ENCODE results near the gene TMEM91. TPM values are rescaled to one million over a fixed set of nuclear protein-coding genes. Genes with fewer than 3 reads are reported as not detected.

TMEM91 gene
- polyA plus RNA-seq, 1 donor (not counting 4 experiments of a cell fraction or from before 2014, with no cell fraction given), result 6.3 TPM

- Histone ChIP-seq H3K36me3 (ENCODE audit: control insufficient read depth in 2 of 2, extremely low read depth in 1 of 2, insufficient read depth in 2 of 2, low read length in 2 of 2) (peaks cover 0 to 3% of the 10 kb centered on the region in 2 experiments), H3K9me1 (ENCODE audit: control insufficient read depth, extremely low read depth, insufficient read depth, low read length) (no peaks in the 10 kb centered on the region), H3K4me2 (ENCODE audit: control insufficient read depth, extremely low read depth, insufficient read depth, low read depth, low read length) (no peak overlapping the region), H3K4me1 (ENCODE audit: control insufficient read depth, extremely low read depth, insufficient read depth, low read length) (peaks cover 11% of the 10 kb centered on the region), H2AFZ (ENCODE audit: control insufficient read depth, low read length) (no peak overlapping the region), H3K9me3 (ENCODE audit: control insufficient read depth, low read depth, low read length) (no peaks in the 10 kb centered on the region), H3K79me2 (ENCODE audit: control insufficient read depth, insufficient read depth, low read length) (peaks cover 15% of the 10 kb centered on the region), H3K9ac (ENCODE audit: control insufficient read depth, extremely low read depth, insufficient read depth, low read length) (no peak overlapping the region), H3K4me3 (ENCODE audit: control insufficient read depth in 2 of 3, extremely low read depth in 1 of 3, insufficient read depth in 2 of 3, low read depth in 1 of 3, low read length in 3 of 3) (no peak overlapping the region), H3K27ac (ENCODE audit: control insufficient read depth, insufficient read depth, low read length) (no peak overlapping the region), H4K20me1 (ENCODE audit: control insufficient read depth, extremely low read depth, insufficient read depth, low read length) (no peaks in the 10 kb centered on the region), H3K27me3 (ENCODE audit: control insufficient read depth, extremely low read depth, insufficient read depth, low read length) (no peaks in the 10 kb centered on the region)
- FAIRE-seq, result no peak
- dilution Hi-C loops (cut with MboI; ENCODE audit: extremely low pct_ligation_motif_present, low sequenced_read_pairs), result no loop called here
- DNase-seq (ENCODE audit: low read depth, low spot score), result no peak
- no peak for TF ChIP-seq CTCF (optimal IDR thresholded peaks at IDR 0.05 in 1 of 3, IDR thresholded peaks at IDR 0.05 in 1 of 3, conservative IDR thresholded peaks at IDR 0.05 in 1 of 3; ENCODE audit: extremely low read depth in 1 of 3, insufficient read depth in 2 of 3, low read length in 3 of 3)
- TF ChIP-seq EZH2 (IDR thresholded peaks at IDR 0.05; ENCODE audit: low read length), result no peak
Observed at GRCh38 chr19:41402010-41402409, 25.7 kb downstream of the TMEM91 start.

GRCh38 chr19:41403181-41403970 is 27.0 kb downstream of the TMEM91 start:
- DNase-seq (ENCODE audit: low read depth, low spot score), result no peak
- dilution Hi-C loops (cut with MboI; ENCODE audit: extremely low pct_ligation_motif_present, low sequenced_read_pairs), result no loop called here
- peaks cover 0 to 3% of the 10 kb centered on the region in 2 experiments for H3K36me3 ChIP-seq (ENCODE audit: control insufficient read depth in 2 of 2, extremely low read depth in 1 of 2, insufficient read depth in 2 of 2, low read length in 2 of 2)
- TF ChIP-seq EZH2 (IDR thresholded peaks at IDR 0.05; ENCODE audit: low read length), result no peak
- no peak for TF ChIP-seq CTCF (optimal IDR thresholded peaks at IDR 0.05 in 1 of 3, IDR thresholded peaks at IDR 0.05 in 1 of 3, conservative IDR thresholded peaks at IDR 0.05 in 1 of 3; ENCODE audit: extremely low read depth in 1 of 3, insufficient read depth in 2 of 3, low read length in 3 of 3)
- H3K9me3 ChIP-seq (ENCODE audit: control insufficient read depth, low read depth, low read length), result no peaks in the 10 kb centered on the region
- H3K4me1 ChIP-seq (ENCODE audit: control insufficient read depth, extremely low read depth, insufficient read depth, low read length), result peaks cover 8% of the 10 kb centered on the region
- H3K9ac ChIP-seq (ENCODE audit: control insufficient read depth, extremely low read depth, insufficient read depth, low read length), result no peak overlapping the region
- H4K20me1 ChIP-seq (ENCODE audit: control insufficient read depth, extremely low read depth, insufficient read depth, low read length), result no peaks in the 10 kb centered on the region
- H3K4me3 ChIP-seq (ENCODE audit: control insufficient read depth in 2 of 3, extremely low read depth in 1 of 3, insufficient read depth in 2 of 3, low read depth in 1 of 3, low read length in 3 of 3), result no peak overlapping the region
- H3K79me2 ChIP-seq (ENCODE audit: control insufficient read depth, insufficient read depth, low read length), result peaks cover 8% of the 10 kb centered on the region
- no peak overlapping the region for H3K27ac ChIP-seq (ENCODE audit: control insufficient read depth, insufficient read depth, low read length)
- no peaks in the 10 kb centered on the region for H3K9me1 ChIP-seq (ENCODE audit: control insufficient read depth, extremely low read depth, insufficient read depth, low read length)
- H3K27me3 ChIP-seq (ENCODE audit: control insufficient read depth, extremely low read depth, insufficient read depth, low read length), result no peaks in the 10 kb centered on the region
- H3K4me2 ChIP-seq (ENCODE audit: control insufficient read depth, extremely low read depth, insufficient read depth, low read depth, low read length), result no peak overlapping the region
- FAIRE-seq, result no peak
- no peak overlapping the region for H2AFZ ChIP-seq (ENCODE audit: control insufficient read depth, low read length)

Measured in keratinocyte (primary cell).